ENCODE data around the gene GRIN2C.

GRIN2C gene

DNA sequence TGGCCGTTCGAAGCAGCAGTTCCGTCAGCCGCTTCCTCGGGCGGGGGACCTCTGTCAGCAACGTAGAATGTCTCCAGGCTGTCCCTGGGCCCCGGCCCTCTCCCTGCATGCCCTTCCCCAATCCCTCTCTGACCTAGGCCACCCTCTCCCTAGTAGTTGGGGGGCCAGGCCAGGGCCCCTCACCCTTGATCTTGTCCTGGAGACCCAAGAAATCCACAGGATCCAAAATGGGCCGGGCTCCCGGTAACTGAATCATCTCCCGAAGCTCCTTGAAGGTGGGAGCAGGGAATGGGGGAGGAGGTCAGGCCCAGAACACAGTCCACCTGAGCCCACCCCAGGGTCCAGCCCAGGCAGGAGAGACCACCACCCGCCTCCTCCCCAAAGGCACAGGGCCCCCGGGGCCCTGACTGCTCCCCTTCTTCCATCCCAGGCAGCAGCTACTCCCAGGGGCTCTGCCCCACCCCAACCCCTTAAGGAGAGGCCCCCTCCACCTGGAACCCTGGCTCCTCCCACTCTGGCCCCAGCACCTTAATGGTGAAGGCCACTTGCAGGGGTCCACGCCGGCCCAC is 4.7 kb upstream of the GRIN2C start:
- no peak for DNase-seq

DNA sequence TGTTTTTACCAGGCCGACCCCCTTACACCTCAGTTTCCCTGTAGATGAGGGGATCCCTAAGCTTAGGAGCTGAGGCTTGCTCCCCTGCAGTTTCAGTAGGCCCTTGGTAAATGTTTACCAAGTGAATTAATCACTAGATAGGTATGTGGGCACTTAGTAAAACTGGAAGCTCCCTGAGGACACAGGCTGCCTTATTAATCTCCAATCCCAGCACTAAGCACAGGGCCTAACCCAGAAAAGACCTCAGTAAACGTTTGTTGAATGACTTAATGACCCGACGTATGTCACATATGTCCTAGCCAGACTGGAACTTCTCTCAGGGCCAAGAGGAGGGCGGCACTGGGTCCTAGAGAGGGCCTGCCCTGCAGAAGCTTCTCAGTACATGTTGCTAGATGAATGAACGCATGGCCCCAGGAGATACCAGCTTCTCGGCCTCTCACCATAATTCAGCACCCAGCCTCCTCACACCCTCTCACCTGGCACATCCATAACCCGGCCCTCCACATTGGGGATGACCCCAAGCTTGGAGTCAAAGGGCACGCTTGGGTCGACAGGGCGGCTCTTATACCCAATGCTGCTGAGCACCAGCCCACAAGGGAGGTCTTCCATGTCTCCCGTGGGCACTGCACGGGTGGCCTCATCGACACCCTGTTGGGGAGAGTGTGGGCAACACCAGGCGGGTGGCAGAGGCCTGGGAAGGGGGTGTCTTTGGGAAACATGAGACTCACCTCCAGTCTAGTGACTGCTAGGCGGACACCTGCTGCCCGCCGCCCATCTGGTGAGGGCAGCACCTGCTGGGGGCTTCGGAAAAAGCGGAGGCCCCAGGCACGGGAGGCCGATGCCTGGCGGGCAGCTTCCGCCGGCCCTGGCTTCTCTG is 4.0 kb upstream of the GRIN2C start:
- DNase-seq, result no peak

GRCh38 chr17:74862919-74863318 is 3.2 kb upstream of the GRIN2C start:
- no peak for DNase-seq

DNA sequence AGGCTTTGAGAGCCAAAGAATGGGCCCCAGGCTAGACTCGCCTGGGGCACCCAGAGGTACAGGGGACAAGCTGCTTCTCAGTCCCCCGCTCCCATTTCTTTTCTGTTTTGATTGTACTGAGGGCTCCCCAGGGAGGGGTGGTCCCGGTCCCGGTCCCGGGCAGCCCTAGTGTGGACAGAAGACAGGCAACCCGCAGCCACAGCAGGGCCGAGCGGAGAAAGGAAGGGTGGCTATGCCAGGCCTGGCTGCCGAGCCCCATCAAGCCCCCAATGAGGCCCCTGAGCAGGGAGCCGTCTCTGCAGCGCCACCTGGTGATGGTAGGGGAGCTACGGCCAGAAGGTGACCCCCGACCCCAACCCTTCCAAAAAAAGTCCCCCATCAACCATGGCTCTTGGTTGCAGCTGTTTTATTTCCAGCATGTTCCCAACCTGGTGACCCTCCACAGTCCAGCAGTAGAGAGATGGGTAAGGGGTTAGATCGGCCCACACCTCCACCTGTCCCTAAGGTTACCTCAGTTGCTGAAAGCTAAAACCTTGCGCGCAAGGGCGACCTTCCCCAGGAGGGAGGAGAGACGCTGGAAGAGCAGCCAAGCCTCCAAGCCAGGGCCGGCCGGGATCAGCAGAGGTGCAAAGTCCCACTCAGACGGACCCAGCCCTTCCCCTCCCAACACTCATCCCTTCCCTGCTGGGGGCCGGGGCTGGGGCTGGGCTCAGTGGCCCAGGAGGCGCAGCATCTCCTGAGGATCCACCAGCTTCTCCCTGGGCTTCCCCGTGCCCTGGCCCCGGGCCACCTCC is 2.6 kb upstream of the GRIN2C start:
- peak; percentile 71 to 84 (median 80) for DNase-seq

DNA sequence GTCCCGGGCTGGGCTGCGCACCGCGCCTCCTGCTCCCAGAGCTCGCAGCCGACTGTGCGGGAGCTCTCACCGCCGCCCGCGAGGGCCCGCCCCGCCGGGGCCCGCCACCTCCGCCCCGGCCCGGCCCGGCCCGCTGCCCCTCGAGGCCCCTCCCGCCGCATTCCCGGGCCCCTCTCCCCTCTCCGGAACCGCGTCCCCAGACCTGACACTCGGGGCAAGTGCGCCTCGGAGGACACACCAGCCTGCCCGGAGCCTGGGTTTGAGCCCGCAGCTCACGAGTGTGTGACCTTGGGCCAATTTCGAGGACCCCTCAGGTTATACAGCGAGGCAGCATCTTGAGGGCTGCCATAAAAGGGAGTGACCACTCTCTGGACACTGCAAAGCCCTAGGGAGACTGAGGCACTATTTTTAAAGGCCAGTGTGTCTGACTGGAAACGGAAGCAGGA is 2.0 kb upstream of the GRIN2C start:
- DNase-seq, result no peak

DNA sequence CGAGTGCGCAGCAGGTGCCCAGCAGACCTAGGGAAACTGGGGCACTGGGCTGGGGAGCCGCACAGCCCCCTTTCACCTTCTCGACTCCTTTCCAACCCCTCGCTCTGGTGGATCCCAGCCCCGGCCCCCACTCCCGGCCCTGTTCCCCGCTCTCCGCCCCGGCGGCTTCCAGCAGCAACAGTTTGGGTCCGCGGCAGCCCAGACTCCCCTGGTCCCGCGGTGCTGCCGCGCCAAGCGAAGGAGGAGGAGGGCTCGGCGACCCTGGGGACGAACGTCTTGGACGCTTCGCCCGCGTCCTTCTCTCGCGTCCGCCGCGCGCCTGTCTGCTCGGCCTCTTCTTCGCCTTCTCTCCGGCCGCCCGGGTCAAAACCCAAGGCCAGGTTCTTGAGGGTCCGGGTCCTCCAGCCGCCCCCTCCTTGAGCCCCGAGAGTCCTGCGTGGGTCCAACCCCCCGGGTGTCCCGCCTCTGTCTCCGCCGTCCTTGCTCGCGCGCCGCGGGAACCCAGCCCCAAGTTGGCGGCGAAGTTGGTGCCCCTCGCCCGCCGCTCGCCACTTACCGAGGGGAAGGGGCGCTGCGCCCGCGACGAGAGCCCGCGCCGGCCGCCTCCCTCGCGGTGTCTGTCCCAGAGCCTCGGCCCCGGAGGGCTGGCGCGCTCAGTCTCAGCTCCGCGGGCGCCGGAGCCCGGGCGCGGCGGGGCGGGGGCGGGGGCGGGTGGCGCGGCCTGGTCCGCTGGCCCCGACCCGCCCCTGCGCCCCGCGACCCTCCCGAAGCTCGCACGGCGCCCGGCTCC is 1.4 kb upstream of the GRIN2C start:
- DNase-seq, result peak in 1 of 4 experiments; percentile 15

DNA sequence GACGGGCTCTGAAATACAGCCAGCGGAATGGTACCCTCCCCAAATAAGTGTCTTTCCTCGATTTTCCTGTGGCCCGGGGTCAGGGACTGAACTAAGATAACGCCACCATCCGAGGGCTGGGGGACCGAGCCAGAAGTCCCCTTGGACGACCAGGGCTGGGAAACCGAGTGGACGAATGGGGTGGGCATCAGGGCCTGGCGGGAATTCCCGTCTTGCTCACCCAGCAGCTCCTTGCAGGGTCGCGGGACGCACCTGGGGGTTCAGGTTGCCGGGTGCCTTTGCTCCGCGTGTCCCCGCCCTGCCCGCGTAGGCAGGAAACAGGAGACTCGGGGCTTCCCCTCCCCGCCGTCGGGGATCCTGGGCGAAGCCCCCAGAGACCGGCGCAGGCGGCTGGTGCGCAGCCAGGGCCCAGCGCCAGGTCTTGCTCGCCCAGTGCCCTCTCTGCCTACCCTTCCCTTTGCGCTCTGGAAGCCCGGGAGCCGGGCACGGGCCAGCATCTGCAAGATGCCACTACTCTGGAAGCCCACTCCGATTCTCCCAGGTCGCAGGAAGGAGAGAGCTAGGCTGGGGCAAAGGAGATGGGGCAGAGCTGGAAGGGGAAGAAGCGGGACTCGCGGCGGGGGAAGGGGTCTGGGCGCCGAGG is 665 bp upstream of the GRIN2C start:
- DNase-seq, result peak in 1 of 4 experiments; percentile 22

DNA sequence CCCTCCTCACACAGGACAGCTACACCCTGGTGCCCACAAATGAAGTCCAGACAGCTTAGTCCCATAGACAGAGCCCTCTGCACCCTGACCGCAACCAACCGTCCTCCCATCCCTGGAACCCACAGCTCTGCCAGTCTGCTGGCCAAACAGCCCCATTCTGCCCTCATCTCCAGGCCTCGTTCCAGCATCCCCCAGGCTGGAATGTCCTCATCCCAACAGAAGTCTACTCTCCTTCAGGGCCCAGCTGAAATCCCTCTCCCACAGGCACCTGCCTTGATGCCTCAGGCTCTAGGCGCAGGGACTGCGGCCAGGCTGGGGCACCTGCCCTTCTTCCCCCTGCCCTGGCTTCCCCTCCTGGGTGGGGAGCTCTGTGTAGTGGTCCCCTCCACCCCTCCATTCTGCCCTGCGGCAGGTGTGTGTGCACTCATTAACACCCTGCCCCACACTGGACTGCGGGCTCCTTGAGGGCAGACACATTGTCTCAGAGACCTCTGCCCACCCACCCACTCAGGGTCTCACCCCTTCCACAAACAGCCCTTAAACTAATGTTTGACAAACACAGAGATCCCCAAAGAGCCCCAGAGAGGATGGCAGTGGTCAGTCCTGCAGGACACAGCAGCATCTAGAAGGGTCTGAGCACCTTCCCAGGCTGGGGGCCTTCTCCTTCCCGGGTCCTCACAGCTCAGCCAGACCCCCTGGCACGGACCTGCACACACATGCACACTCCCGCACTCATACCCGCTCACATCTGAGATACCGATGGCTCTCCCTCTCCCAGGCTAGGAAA is 820 bp downstream of the GRIN2C start:
- no peak for DNase-seq

- DNase-seq, result no peak
Measured at GRCh38 chr17:74857191-74857590, 2.5 kb downstream of the GRIN2C start.

DNA sequence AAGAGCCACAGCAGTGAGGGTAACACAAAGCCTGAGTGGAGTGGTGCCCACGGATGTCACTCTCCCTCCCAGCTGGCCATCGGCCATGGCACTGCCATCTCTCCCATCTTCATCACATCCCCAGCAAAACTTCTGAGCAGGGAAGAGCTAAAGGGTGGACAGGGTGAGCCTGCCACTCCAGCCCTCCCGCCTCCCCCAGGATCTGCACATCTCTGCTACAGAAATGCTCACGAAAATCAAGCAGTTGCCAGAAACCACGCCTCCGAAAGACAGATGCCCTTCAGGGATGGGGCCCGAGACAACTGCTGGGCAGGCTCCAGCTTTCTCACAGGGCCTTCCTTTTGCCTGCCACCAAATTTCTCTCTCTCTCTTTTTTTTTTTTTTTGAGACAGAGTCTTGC is 3.6 kb downstream of the GRIN2C start:
- no peak for DNase-seq

- no peak for DNase-seq
Measured at GRCh38 chr17:74855323-74855722, 4.4 kb downstream of the GRIN2C start.

GRCh38 chr17:74854792-74855191 is 4.9 kb downstream of the GRIN2C start:
- no peak for DNase-seq

DNA sequence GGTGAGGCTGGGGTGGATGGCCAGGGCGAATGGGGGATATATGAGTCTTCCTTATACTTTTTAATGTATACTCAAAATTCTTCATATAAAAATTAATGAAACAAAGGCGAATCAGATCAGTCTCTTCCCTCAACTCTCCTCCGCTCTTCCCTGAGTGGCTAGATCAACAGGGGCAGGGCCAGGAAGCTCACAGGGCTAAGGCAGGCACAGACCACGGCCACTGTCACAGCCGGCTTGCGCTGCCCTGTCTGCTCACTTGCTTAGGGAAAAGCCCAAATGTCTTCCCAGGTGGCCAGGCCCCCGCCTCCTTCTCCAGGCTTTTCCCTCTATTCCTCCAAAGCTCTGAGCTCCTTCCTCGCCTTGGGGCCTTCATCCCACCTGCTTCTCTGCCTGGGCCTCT is 6.0 kb downstream of the GRIN2C start:
- DNase-seq, result no peak

- DNase-seq, result no peak
Measured at GRCh38 chr17:74853048-74853397, 6.7 kb downstream of the GRIN2C start.

GRCh38 chr17:74852237-74853047 is 7.2 kb downstream of the GRIN2C start:
- peak in 2 of 4 experiments; percentile 17 to 43 for DNase-seq

GRCh38 chr17:74851612-74852236 is 8.0 kb downstream of the GRIN2C start:
- DNase-seq, result no peak

- no peak for DNase-seq
Measured at GRCh38 chr17:74850914-74851313, 8.8 kb downstream of the GRIN2C start.

DNA sequence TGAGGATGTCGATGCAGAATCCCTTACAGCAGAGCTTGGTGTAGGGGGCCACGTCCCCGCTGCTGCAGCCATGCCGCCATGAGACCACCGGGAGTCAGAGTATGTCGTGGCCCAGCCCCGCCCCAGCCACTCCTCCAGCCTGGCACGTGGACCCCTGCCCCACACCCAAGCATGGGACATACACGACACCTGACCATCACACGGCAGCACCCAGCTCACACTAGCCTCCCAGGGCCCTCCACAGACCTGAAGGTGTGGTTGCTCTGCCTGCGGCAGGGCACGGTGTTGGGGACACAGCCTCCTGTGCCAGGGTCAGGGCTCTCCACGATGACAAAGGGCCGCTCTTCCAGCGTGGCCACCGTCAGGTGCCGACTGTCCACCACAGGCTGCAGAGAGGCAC is 9.4 kb downstream of the GRIN2C start:
- DNase-seq, result no peak

GRCh38 chr17:74848656-74849399 is 10.9 kb downstream of the GRIN2C start:
- no peak for DNase-seq

Data from suppressor macrophage (primary cell).